ENCODE results near the gene PDE7B.

- no peak for TF ChIP-seq CTCF (conservative IDR thresholded peaks at IDR 0.05 in 1 of 2, IDR thresholded peaks at IDR 0.05 in 1 of 2; ENCODE audit: low read depth in 1 of 2, low read length in 2 of 2)
- TF ChIP-seq EZH2 (IDR thresholded peaks at IDR 0.05; ENCODE audit: low read length, missing control alignments), result no peak
These were observed 310.4 kb downstream of the PDE7B start for GRCh38 chr6:136161950-136162349.

Data from fibroblast of lung (primary cell).